GM19468 (cell line): ENCODE data around the gene MARCO.

ENCODE experiments used
- ATAC-seq: cut with Tn5 transposase; IDR thresholded peaks from one replicate; pipeline ENCODE4 v1.9.1; 2021; ENCODE audit warnings: mild to moderate bottlenecking, moderate library complexity, moderate number of reproducible peaks; ENCODE audit not compliant: unreplicated experiment; ENCODE audit errors: extremely low read depth

The MARCO gene

GRCh38 chr2:118942031-118942430, at the start of gene MARCO:
MARCO (plus strand) TSS chr2:118942194; CDS start chr2:118942301, 107 bp downstream.
- no peak for ATAC-seq

GRCh38 chr2:118893100-118893499, 48.9 kb upstream of the MARCO start:
- ATAC-seq, result no peak

- no peak for ATAC-seq
Observed at GRCh38 chr2:118902266-118903028, 39.5 kb upstream of the MARCO start.

GRCh38 chr2:118903029-118903351, 39.0 kb upstream of the MARCO start:
- no peak for ATAC-seq

- ATAC-seq, result no peak
Observed at GRCh38 chr2:118903551-118904479, 38.2 kb upstream of the MARCO start.

- ATAC-seq, result no peak
Observed at GRCh38 chr2:118905206-118905605, 36.8 kb upstream of the MARCO start.

GRCh38 chr2:118906186-118906585, 35.8 kb upstream of the MARCO start:
- no peak for ATAC-seq

GRCh38 chr2:118907759-118908158, 34.2 kb upstream of the MARCO start:
- ATAC-seq, result no peak

- ATAC-seq, result no peak
Observed at GRCh38 chr2:118909191-118909590, 32.8 kb upstream of the MARCO start.

- no peak for ATAC-seq
Observed at GRCh38 chr2:118911166-118911856, 30.7 kb upstream of the MARCO start.

- ATAC-seq, result no peak
Observed at GRCh38 chr2:118911936-118912335, 30.1 kb upstream of the MARCO start.

GRCh38 chr2:118913131-118913802, 28.7 kb upstream of the MARCO start:
- ATAC-seq, result no peak

- ATAC-seq, result no peak
Observed at GRCh38 chr2:118913803-118914645, 28.0 kb upstream of the MARCO start.

- no peak for ATAC-seq
Observed at GRCh38 chr2:118914721-118915453, 27.1 kb upstream of the MARCO start.

GRCh38 chr2:118918017-118918416, 24.0 kb upstream of the MARCO start:
- ATAC-seq, result no peak

GRCh38 chr2:118921646-118922045, 20.3 kb upstream of the MARCO start:
- ATAC-seq, result no peak

- ATAC-seq, result no peak
Observed at GRCh38 chr2:118922254-118922653, 19.7 kb upstream of the MARCO start.

- ATAC-seq, result no peak
Observed at GRCh38 chr2:118923371-118923770, 18.6 kb upstream of the MARCO start.

GRCh38 chr2:118925476-118925875, 16.5 kb upstream of the MARCO start:
- no peak for ATAC-seq
